Gastrocnemius medialis (tissue), 4 donors: ENCODE results near the gene COLGALT1.
"Not testable (repeated sequence)": the region's sequence is repeated elsewhere in the genome, so short reads cannot be mapped to it uniquely, and the experiment has no call there.

ENCODE experiments used
- CTCF ChIP-seq, 5 experiments: fragments of 450-650 bp in 3 of 5; fragments of 200-600 bp in 2 of 5; sonication (generic) in 2 of 5; IDR thresholded peaks in 4 of 5; conservative IDR thresholded peaks in 1 of 5; 1 replicate in 4 of 5; 2 replicates in 1 of 5; pipeline ENCODE4 v1.5.1; 2016 to 2019; ENCODE audit warnings: antibody characterized with exemption in 5 of 5, mild to moderate bottlenecking in 3 of 5, moderate library complexity in 3 of 5
- POLR2A ChIP-seq, 2 donors: fragments of 450-650 bp; IDR thresholded peaks; one replicate each; pipeline ENCODE4 v1.6.1; 2017; ENCODE audit warnings: antibody characterized with exemption in 2 of 2, mild to moderate bottlenecking in 2 of 2, moderate library complexity in 2 of 2

- not testable (repeated sequence) for TF ChIP-seq CTCF (IDR thresholded peaks at IDR 0.05 in 4 of 5, conservative IDR thresholded peaks at IDR 0.05 in 1 of 5); POLR2A (IDR thresholded peaks at IDR 0.05)
These were observed 42.6 kb downstream of the COLGALT1 start for GRCh38 chr19:17598063-17598462.
